Hematopoietic multipotent progenitor cell treated with erythropoietin and hydrocortisone succinate and interleukin-3 and kit ligand, for 6 days (in vitro differentiated cells): ENCODE data around the gene LMX1B.

Experiments used
- DNase-seq: peaks from one replicate; pipeline ENCODE4 v3.0.0-alpha.2; 2015

LMX1B gene

GRCh38 chr9:126605792-126606482 is 7.8 kb upstream of the LMX1B start:
- DNase-seq: no peak

GRCh38 chr9:126606483-126606870 is 7.3 kb upstream of the LMX1B start:
- DNase-seq: no peak

- DNase-seq: no peak
Measured at GRCh38 chr9:126607086-126607485, 6.6 kb upstream of the LMX1B start.

- DNase-seq: no peak
Measured at GRCh38 chr9:126607731-126608130, 6.0 kb upstream of the LMX1B start.

- no peak for DNase-seq
Measured at GRCh38 chr9:126608551-126608950, 5.2 kb upstream of the LMX1B start.

GRCh38 chr9:126609191-126609590 is 4.5 kb upstream of the LMX1B start:
- no peak for DNase-seq

GRCh38 chr9:126609711-126610388 is 3.9 kb upstream of the LMX1B start:
- no peak for DNase-seq

GRCh38 chr9:126611193-126611591 is 2.5 kb upstream of the LMX1B start:
- no peak for DNase-seq

- peak; percentile 78 for DNase-seq
Measured at GRCh38 chr9:126611592-126612325, 2.0 kb upstream of the LMX1B start.

GRCh38 chr9:126612326-126612812 is 1.4 kb upstream of the LMX1B start:
- DNase-seq: no peak

- no peak for DNase-seq
Measured at GRCh38 chr9:126612813-126613641, 701 bp upstream of the LMX1B start.

- DNase-seq: no peak
Measured at GRCh38 chr9:126614088-126614454, 343 bp downstream of the LMX1B start.

- no peak for DNase-seq
Measured at GRCh38 chr9:126614455-126615244, 922 bp downstream of the LMX1B start.

- DNase-seq: peak; percentile 54
Measured at GRCh38 chr9:126615245-126615790, 1.6 kb downstream of the LMX1B start.

GRCh38 chr9:126615791-126616447 is 2.2 kb downstream of the LMX1B start:
- DNase-seq: no peak

GRCh38 chr9:126616521-126616976 is 2.8 kb downstream of the LMX1B start:
- DNase-seq: no peak

GRCh38 chr9:126617003-126617822 is 3.5 kb downstream of the LMX1B start:
- no peak for DNase-seq

- no peak for DNase-seq
Measured at GRCh38 chr9:126617823-126618165, 4.1 kb downstream of the LMX1B start.

GRCh38 chr9:126618190-126618584 is 4.5 kb downstream of the LMX1B start:
- no peak for DNase-seq
